Stomach (tissue), 9 donors: ENCODE measurements around the gene NENF. TPM values are rescaled to one million over a fixed set of nuclear protein-coding genes. Genes with fewer than 3 reads are reported as not detected.

Source experiments
- DNase-seq, 2 donors: peaks; one replicate each; pipeline versions ENCODE4 v3.0.0 to v3.0.0-alpha.2; 2013 to 2019
- H3K27ac ChIP-seq, 5 donors: fragments of 200-600 bp in 4 of 5; sonication (generic) in 4 of 5; one replicate each; pipeline ENCODE4 v1.5.1; 2013 to 2019; ENCODE audit warnings: mild to moderate bottlenecking in 1 of 5, moderate library complexity in 1 of 5
- H3K27me3 ChIP-seq, 3 donors: fragments of 200-600 bp; sonication (generic); one replicate each; pipeline ENCODE4 v1.5.1; 2017 to 2019; ENCODE audit warnings: mixed run types in 1 of 3
- H3K36me3 ChIP-seq, 4 donors: fragments of 200-600 bp; sonication (generic); 1 replicate in 3 of 4; 2 replicates in 1 of 4; pipeline ENCODE4 v1.5.1; 2016 to 2019
- H3K4me1 ChIP-seq, 4 donors: fragments of 200-600 bp; sonication (generic); one replicate each; pipeline ENCODE4 v1.5.1; 2016 to 2019
- H3K4me3 ChIP-seq, 4 donors: fragments of 200-600 bp; sonication (generic) in 3 of 4; one replicate each; pipeline ENCODE4 v1.5.1; 2016 to 2019; ENCODE audit warnings: mild to moderate bottlenecking in 1 of 4
- H3K9me3 ChIP-seq, 4 donors: fragments of 200-600 bp; sonication (generic); one replicate each; pipeline ENCODE4 v1.5.1; 2016 to 2019
- CTCF ChIP-seq, 7 experiments: fragments of 450-650 bp in 4 of 7; fragments of 200-600 bp in 3 of 7; sonication (generic) in 3 of 7; IDR thresholded peaks; one replicate each; pipeline ENCODE4 v1.5.1; 2016 to 2019; ENCODE audit warnings: antibody characterized with exemption in 7 of 7, control low read depth in 2 of 7, mild to moderate bottlenecking in 1 of 7
- EP300 ChIP-seq: sonication (generic); formaldehyde crosslinking; IDR thresholded peaks from one replicate; pipeline ENCODE4 v1.6.1; 2017; ENCODE audit warnings: antibody characterized with exemption
- POLR2A ChIP-seq, 4 donors: fragments of 450-650 bp; IDR thresholded peaks; one replicate each; pipeline ENCODE4 v1.6.1; 2016; ENCODE audit warnings: antibody characterized with exemption in 4 of 4, control low read depth in 2 of 4, mild to moderate bottlenecking in 1 of 4, moderate library complexity in 1 of 4
- POLR2AphosphoS5 ChIP-seq, 3 donors: sonication (generic); formaldehyde crosslinking; IDR thresholded peaks; one replicate each; pipeline ENCODE4 v1.6.1; 2016; ENCODE audit warnings: antibody characterized with exemption in 3 of 3
- WGBS, 5 donors: extraction: QIAGEN DNeasy Blood & Tissue Kit in 3 of 5; methylation state at CpG; one replicate each; pipeline versions ENCODE4 v1.1.5 to v1.1.7; 2013 to 2018; 5-methylcytosine and 5-hydroxymethylcytosine counted together
- intact Hi-C: fragments of 100-400 bp; cut with DNase I; formaldehyde crosslinking; loops from one replicate; pipeline ENCODE4 v1.15.1; 2023; ENCODE audit warnings: low total_unique reads
- polyA plus RNA-seq, 3 donors: library from polyadenylated mRNA; stranded (reverse); fragments of 200-250 nt; gene quantifications; one replicate each; pipeline ENCODE4 v1.2.3, GENCODE V29; 2013
- total RNA-seq, 5 donors: library from RNA; depleted of rRNA; stranded (reverse); fragments of >200 nt; gene quantifications; one replicate each; pipeline versions ENCODE4 v1.1.0 to v1.2.3, GENCODE V29; 2014 to 2016
- donor health status: healthy with polysubstance abuse.
- donor health status: Bipolar disorder and iron deficiency.
- donor health status: healthy.

The NENF gene
- total and polyA plus RNA-seq, 8 donors = 6.4 to 96.5 (median 38.1) TPM

GRCh38 chr1:212481438-212481767, 48.7 kb downstream of the NENF start:
- Histone ChIP-seq H3K9me3 (no peaks in the 10 kb centered on the region), H3K36me3 (no peaks in the 10 kb centered on the region), H3K4me1 (peaks cover 5 to 25% (median 14%) of the 10 kb centered on the region in 4 donors), H3K27me3 (peaks cover 0 to 9% (median 0%) of the 10 kb centered on the region in 3 donors), H3K4me3 (no peak overlapping the region), H3K27ac (no peak overlapping the region)
- TF ChIP-seq POLR2A (IDR thresholded peaks at IDR 0.05) (no peak), EP300 (no peak), CTCF (IDR thresholded peaks at IDR 0.05) (no peak), POLR2AphosphoS5 (IDR thresholded peaks at IDR 0.05) (no peak)
- 46 to 64% (median 52%) methylated on average over 2 of the region's 2 CpGs for WGBS, 5 donors
- intact Hi-C loops = no loop called here
- no peak for DNase-seq

GRCh38 chr1:212482006-212482636, 49.4 kb downstream of the NENF start:
- TF ChIP-seq POLR2A (IDR thresholded peaks at IDR 0.05) (no peak), EP300 (no peak), POLR2AphosphoS5 (IDR thresholded peaks at IDR 0.05) (no peak), CTCF (IDR thresholded peaks at IDR 0.05) (no peak)
- DNase-seq = no peak
- H3K4me3 ChIP-seq = no peak overlapping the region
- H3K27ac ChIP-seq = no peak overlapping the region
- H3K9me3 ChIP-seq = no peaks in the 10 kb centered on the region
- intact Hi-C loops = no loop called here
- H3K4me1 ChIP-seq = peaks cover 5 to 24% (median 13%) of the 10 kb centered on the region in 4 donors
- no peaks in the 10 kb centered on the region for H3K36me3 ChIP-seq
- WGBS, 5 donors = 65 to 87% (median 78%) methylated on average over 3 of the region's 3 CpGs
- peaks cover 0 to 9% (median 0%) of the 10 kb centered on the region in 3 donors for H3K27me3 ChIP-seq

- no peaks in the 10 kb centered on the region for H3K9me3 ChIP-seq
- H3K4me1 ChIP-seq = peaks cover 5 to 19% (median 10%) of the 10 kb centered on the region in 4 donors
- intact Hi-C loops = no loop called here
- H3K4me3 ChIP-seq = no peak overlapping the region
- H3K27me3 ChIP-seq = peaks cover 0 to 9% (median 0%) of the 10 kb centered on the region in 3 donors
- no peak overlapping the region for H3K27ac ChIP-seq
- DNase-seq = no peak
- WGBS, 5 donors = 87 to 92% (median 90%) methylated on average over 10 to 14 of the region's 14 CpGs
- no peaks in the 10 kb centered on the region for H3K36me3 ChIP-seq
- TF ChIP-seq POLR2AphosphoS5 (IDR thresholded peaks at IDR 0.05) (no peak), POLR2A (IDR thresholded peaks at IDR 0.05) (no peak), CTCF (IDR thresholded peaks at IDR 0.05) (no peak), EP300 (no peak)
These were observed 50.1 kb downstream of the NENF start for GRCh38 chr1:212482637-212483441.

- H3K36me3 ChIP-seq = no peaks in the 10 kb centered on the region
- H3K4me3 ChIP-seq = no peak overlapping the region
- DNase-seq = peak in 1 of 2 donors; percentile 71
- H3K9me3 ChIP-seq = no peaks in the 10 kb centered on the region
- WGBS, 5 donors = 87 to 97% (median 92%) methylated on average over 9 to 11 of the region's 11 CpGs
- H3K4me1 ChIP-seq = peaks cover 9 to 32% (median 16%) of the 10 kb centered on the region in 4 donors
- intact Hi-C loops = no loop called here
- TF ChIP-seq POLR2A (IDR thresholded peaks at IDR 0.05) = no peak
- TF ChIP-seq POLR2AphosphoS5 (IDR thresholded peaks at IDR 0.05) = no peak
- no peak for TF ChIP-seq CTCF (IDR thresholded peaks at IDR 0.05)
- no peak for TF ChIP-seq EP300
- H3K27me3 ChIP-seq = no peaks in the 10 kb centered on the region
- H3K27ac ChIP-seq = peak overlapping the region in 2 of 5 donors; percentile 11 to 49
These were observed 52.2 kb downstream of the NENF start for GRCh38 chr1:212484701-212485570.
